ENCODE results near the gene ZBBX. TPM values are rescaled to one million over a fixed set of nuclear protein-coding genes. Genes with fewer than 3 reads are reported as not detected.

Gene ZBBX
- total RNA-seq, 1 donor from 2014 or later = not detected

- Histone ChIP-seq H3K4me3 (no peak overlapping the region), H3K27ac (no peak overlapping the region), H3K9me3 (no peaks in the 10 kb centered on the region), H3K27me3 (no peaks in the 10 kb centered on the region), H3K36me3 (no peaks in the 10 kb centered on the region), H3K4me1 (no peaks in the 10 kb centered on the region)
- DNase-seq (ENCODE audit: extremely low spot score in 2 of 2) = no peak
- intact Hi-C loops (cut with DNase I) = no loop called here
- TF ChIP-seq POLR2AphosphoS5 (IDR thresholded peaks at IDR 0.05; ENCODE audit: insufficient read depth in 1 of 2, low read depth in 1 of 2) (no peak), POLR2A (IDR thresholded peaks at IDR 0.05) (no peak), CTCF (IDR thresholded peaks at IDR 0.05) (no peak)
These were observed 16.0 kb upstream of the ZBBX start for GRCh38 chr3:167396075-167396474.

- Histone ChIP-seq H3K36me3 (no peaks in the 10 kb centered on the region), H3K27me3 (no peaks in the 10 kb centered on the region), H3K4me1 (no peaks in the 10 kb centered on the region), H3K9me3 (no peaks in the 10 kb centered on the region), H3K27ac (no peak overlapping the region), H3K4me3 (no peak overlapping the region)
- intact Hi-C loops (cut with DNase I) = no loop called here
- DNase-seq (ENCODE audit: extremely low spot score in 2 of 2) = no peak
- TF ChIP-seq POLR2AphosphoS5 (IDR thresholded peaks at IDR 0.05; ENCODE audit: insufficient read depth in 1 of 2, low read depth in 1 of 2) (no peak), CTCF (IDR thresholded peaks at IDR 0.05) (no peak), POLR2A (IDR thresholded peaks at IDR 0.05) (no peak)
These were observed 13.9 kb upstream of the ZBBX start for GRCh38 chr3:167394003-167394402.

DNA sequence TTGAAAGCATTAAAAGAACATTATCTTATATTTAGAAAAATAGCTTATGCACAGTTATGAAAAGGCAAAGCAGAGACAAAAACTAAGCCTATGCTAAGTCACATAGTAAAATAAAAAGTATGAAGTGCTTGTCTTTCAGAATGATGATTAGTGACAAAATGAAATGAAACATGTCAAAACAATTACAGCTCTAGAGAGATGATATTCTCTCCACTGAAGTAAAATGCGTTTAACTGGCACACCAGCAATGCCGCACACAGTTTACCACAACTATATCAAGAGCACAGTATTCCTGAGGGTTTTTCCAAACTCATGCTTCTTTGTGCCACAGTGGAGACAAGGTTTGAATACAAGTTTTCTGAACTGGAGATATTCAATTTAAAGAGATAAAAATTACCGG is 2.1 kb upstream of the ZBBX start:
- DNase-seq (ENCODE audit: extremely low spot score in 2 of 2) = no peak
- Histone ChIP-seq H3K27ac (no peak overlapping the region), H3K9me3 (no peaks in the 10 kb centered on the region), H3K4me1 (no peaks in the 10 kb centered on the region), H3K4me3 (no peak overlapping the region), H3K27me3 (no peaks in the 10 kb centered on the region), H3K36me3 (no peaks in the 10 kb centered on the region)
- intact Hi-C loops (cut with DNase I) = no loop called here
- TF ChIP-seq POLR2A (IDR thresholded peaks at IDR 0.05) (no peak), POLR2AphosphoS5 (IDR thresholded peaks at IDR 0.05; ENCODE audit: insufficient read depth in 1 of 2, low read depth in 1 of 2) (no peak), CTCF (IDR thresholded peaks at IDR 0.05) (no peak)

DNA sequence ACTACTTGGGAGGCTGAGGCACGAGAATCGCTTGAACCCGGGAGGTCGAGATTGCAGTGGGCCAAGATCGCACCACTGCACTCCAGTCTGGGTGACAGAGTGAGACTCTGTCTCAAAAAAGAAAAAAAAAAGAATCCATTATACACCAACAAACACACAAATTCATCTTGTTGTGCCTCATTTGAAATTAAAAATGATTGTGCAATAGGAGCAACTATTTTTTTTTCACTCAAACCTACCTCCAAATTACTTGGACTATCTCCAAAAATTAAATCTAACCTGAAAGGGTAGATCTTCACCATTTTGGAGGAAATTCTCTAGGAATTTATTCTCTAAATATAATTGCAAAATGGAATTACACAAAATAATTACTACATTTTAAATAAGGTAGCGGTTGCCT is 4.6 kb downstream of the ZBBX start:
- TF ChIP-seq POLR2AphosphoS5 (IDR thresholded peaks at IDR 0.05; ENCODE audit: insufficient read depth in 1 of 2, low read depth in 1 of 2) = no peak
- TF ChIP-seq CTCF (IDR thresholded peaks at IDR 0.05) = no peak
- no peak for TF ChIP-seq POLR2A (IDR thresholded peaks at IDR 0.05)
- no peaks in the 10 kb centered on the region for H3K27me3 ChIP-seq
- no peaks in the 10 kb centered on the region for H3K4me1 ChIP-seq
- no peaks in the 10 kb centered on the region for H3K36me3 ChIP-seq
- no peak overlapping the region for H3K27ac ChIP-seq
- DNase-seq (ENCODE audit: extremely low spot score in 2 of 2) = no peak
- H3K9me3 ChIP-seq = no peaks in the 10 kb centered on the region
- intact Hi-C loops (cut with DNase I) = no loop called here
- H3K4me3 ChIP-seq = no peak overlapping the region

- no peaks in the 10 kb centered on the region for H3K4me1 ChIP-seq
- H3K36me3 ChIP-seq = no peaks in the 10 kb centered on the region
- H3K9me3 ChIP-seq = no peaks in the 10 kb centered on the region
- intact Hi-C loops (cut with DNase I) = no loop called here
- H3K27ac ChIP-seq = no peak overlapping the region
- TF ChIP-seq POLR2A (IDR thresholded peaks at IDR 0.05) = no peak
- TF ChIP-seq CTCF (IDR thresholded peaks at IDR 0.05) = no peak
- TF ChIP-seq POLR2AphosphoS5 (IDR thresholded peaks at IDR 0.05; ENCODE audit: insufficient read depth in 1 of 2, low read depth in 1 of 2) = no peak
- no peak overlapping the region for H3K4me3 ChIP-seq
- H3K27me3 ChIP-seq = no peaks in the 10 kb centered on the region
- DNase-seq (ENCODE audit: extremely low spot score in 2 of 2) = no peak
These were observed 8.0 kb downstream of the ZBBX start for GRCh38 chr3:167372138-167372537.

All from vagina (tissue), 2 donors.